CD14-positive monocyte (primary cell): Measurements from ENCODE around the gene NEDD4L. TPM values are rescaled to one million over a fixed set of nuclear protein-coding genes. Genes with fewer than 3 reads are reported as not detected.

Source experiments
- DNase-seq, 3 donors: peaks; one replicate each; pipeline ENCODE4 v3.0.0-alpha.2; 2011 to 2022
- H2AFZ ChIP-seq: 2 replicates; pipeline ENCODE4 v1.6.0; 2012; ENCODE audit warnings: mild to moderate bottlenecking, low read depth, low read length, inconsistent platforms; ENCODE audit not compliant: insufficient read depth, poor library complexity, severe bottlenecking
- H3K27ac ChIP-seq, 2 donors: 1 replicate in 1 of 2; 2 replicates in 1 of 2; pipeline ENCODE4 v1.5.1; 2012 to 2013; ENCODE audit warnings: low read length in 2 of 2, control low read depth in 1 of 2, inconsistent platforms in 1 of 2, low read depth in 1 of 2, mild to moderate bottlenecking in 1 of 2
- H3K27me3 ChIP-seq, 2 donors: one replicate each; pipeline versions ENCODE4 v1.6.0 to v1.6.1; 2011 to 2013; ENCODE audit warnings: low read length in 2 of 2; ENCODE audit not compliant: control insufficient read depth in 2 of 2, insufficient read depth in 2 of 2
- H3K36me3 ChIP-seq, 2 donors: replicated peaks in 1 of 2; 1 replicate in 1 of 2; 2 replicates in 1 of 2; pipeline versions ENCODE4 v1.5.1 to v1.6.1; 2012 to 2013; ENCODE audit warnings: low read length in 2 of 2, control low read depth in 1 of 2, inconsistent platforms in 1 of 2, mild to moderate bottlenecking in 1 of 2; ENCODE audit not compliant: insufficient read depth in 2 of 2, control insufficient read depth in 1 of 2
- H3K4me1 ChIP-seq, 2 donors: 1 replicate in 1 of 2; 2 replicates in 1 of 2; pipeline versions ENCODE4 v1.5.1 to v1.6.1; 2012 to 2013; ENCODE audit warnings: low read length in 2 of 2, control low read depth in 1 of 2, inconsistent platforms in 1 of 2, mild to moderate bottlenecking in 1 of 2, moderate library complexity in 1 of 2; ENCODE audit not compliant: insufficient read depth in 2 of 2, control insufficient read depth in 1 of 2
- H3K4me2 ChIP-seq: replicated peaks from 2 replicates; pipeline ENCODE3; 2012; ENCODE audit warnings: low read length, moderate library complexity, mild to moderate bottlenecking; ENCODE audit not compliant: poor library complexity, severe bottlenecking; ENCODE audit errors: extremely low read depth
- H3K4me3 ChIP-seq, 3 experiments: fragments of 200-600 bp in 1 of 3; sonication (generic) in 1 of 3; replicated peaks in 1 of 3; 1 replicate in 2 of 3; 2 replicates in 1 of 3; pipeline ENCODE4 v1.5.1; 2011 to 2013; ENCODE audit warnings: low read length in 3 of 3, mild to moderate bottlenecking in 3 of 3, control low read depth in 2 of 3, low read depth in 2 of 3, inconsistent platforms in 1 of 3, moderate library complexity in 1 of 3
- H3K79me2 ChIP-seq: 2 replicates; pipeline ENCODE4 v1.6.0; 2012; ENCODE audit warnings: mild to moderate bottlenecking, control low read depth, inconsistent platforms, low read length, moderate library complexity; ENCODE audit not compliant: insufficient read depth
- H3K9ac ChIP-seq: 2 replicates; pipeline ENCODE4 v1.6.0; 2017; ENCODE audit warnings: low read length, mild to moderate bottlenecking; ENCODE audit not compliant: insufficient read depth, poor library complexity, severe bottlenecking
- H3K9me3 ChIP-seq, 2 donors: replicated peaks in 1 of 2; 1 replicate in 1 of 2; 2 replicates in 1 of 2; pipeline versions ENCODE4 v1.5.1 to v1.6.1; 2012 to 2013; ENCODE audit warnings: low read length in 2 of 2, control low read depth in 1 of 2; ENCODE audit not compliant: control insufficient read depth in 1 of 2, insufficient read depth in 1 of 2
- H4K20me1 ChIP-seq: 2 replicates; pipeline ENCODE4 v1.6.0; 2012; ENCODE audit warnings: mild to moderate bottlenecking, low read length, control low read depth, moderate library complexity; ENCODE audit not compliant: insufficient read depth
- H3K27ac Mint-ChIP-seq, 7 donors: one replicate each; pipeline ENCODE4 v1.8.0; 2020; ENCODE audit warnings: mild to moderate bottlenecking in 7 of 7, mixed read lengths in 7 of 7, moderate library complexity in 6 of 7, inconsistent platforms in 2 of 7
- H3K27me3 Mint-ChIP-seq, 3 donors: one replicate each; pipeline ENCODE4 v1.8.0; 2021 to 2022; ENCODE audit warnings: low read depth in 3 of 3, mild to moderate bottlenecking in 3 of 3, mixed read lengths in 3 of 3, moderate library complexity in 3 of 3, inconsistent platforms in 1 of 3
- H3K36me3 Mint-ChIP-seq, 2 donors: one replicate each; pipeline ENCODE4 v1.8.0; 2020; ENCODE audit warnings: mixed read lengths in 2 of 2, inconsistent platforms in 1 of 2, mild to moderate bottlenecking in 1 of 2
- H3K4me1 Mint-ChIP-seq: one replicate; pipeline ENCODE4 v1.8.0; 2020; ENCODE audit warnings: mild to moderate bottlenecking, mixed read lengths
- H3K4me3 Mint-ChIP-seq, 2 donors: one replicate each; pipeline ENCODE4 v1.8.0; 2020; ENCODE audit warnings: mild to moderate bottlenecking in 2 of 2, mixed read lengths in 2 of 2, moderate library complexity in 1 of 2
- H3K9me3 Mint-ChIP-seq, 7 donors: one replicate each; pipeline ENCODE4 v1.8.0; 2020 to 2022; ENCODE audit warnings: mixed read lengths in 7 of 7, mild to moderate bottlenecking in 6 of 7, moderate library complexity in 6 of 7, inconsistent platforms in 2 of 7
- WGBS: methylation state at CpG from one replicate; pipeline ENCODE4 v1.1.5; 2013; ENCODE audit warnings: missing lambda C conversion rate; ENCODE audit not compliant: insufficient coverage; 5-methylcytosine and 5-hydroxymethylcytosine counted together
- intact Hi-C, 2 donors: fragments of 100-400 bp; cut with micrococcal nuclease; formaldehyde crosslinking; loops; one replicate each; pipeline versions ENCODE4 v1.15.0 to v1.15.1; 2023
- polyA plus RNA-seq, 3 donors: library from polyadenylated mRNA; depleted of rRNA in 1 of 3; unstranded in 2 of 3; stranded (reverse) in 1 of 3; fragments of 300-500 nt in 2 of 3; fragments of >200 nt in 1 of 3; fragmentation: Illumina TruSeq in 2 of 3; gene quantifications; 1 replicate in 2 of 3; 2 replicates in 1 of 3; pipeline ENCODE4 v1.2.3, GENCODE V29; 2012 to 2021
- TF ChIP-seq, protein P1 (sequence below): fragments of 200-600 bp; IDR thresholded peaks from one replicate; pipeline ENCODE4 v1.8.0; 2022; ENCODE audit warnings: antibody characterized with exemption, mild to moderate bottlenecking

The NEDD4L gene
- polyA plus RNA-seq, 3 donors = 2.5 to 5.2 (median 4.5) TPM

DNA sequence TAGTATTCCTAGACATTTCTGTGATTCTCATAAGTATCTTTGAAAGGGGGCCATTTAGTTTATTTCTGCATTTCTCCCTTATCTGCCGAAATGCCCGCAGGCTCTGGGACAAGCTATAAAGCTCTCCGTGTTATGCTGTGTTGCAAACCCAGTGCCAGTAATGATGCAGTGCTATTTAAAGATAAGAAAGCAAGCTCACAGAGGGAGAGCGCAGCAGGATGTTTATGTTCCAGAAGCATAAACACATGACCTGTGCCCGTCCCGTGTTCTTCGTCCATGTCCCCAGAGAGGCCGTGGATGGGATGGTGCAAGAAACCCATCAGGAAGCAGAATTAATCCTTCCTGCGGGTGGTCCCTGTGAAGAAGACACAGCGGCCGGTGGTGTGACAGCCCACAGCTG is 99.4 kb downstream of the NEDD4L start:
- Mint-ChIP-seq H3K27me3 (peaks cover 0 to 5% (median 2%) of the 10 kb centered on the region in 3 donors), H3K9me3 (peaks cover 0 to 2% (median 0%) of the 10 kb centered on the region in 7 donors), H3K4me3 (no peak overlapping the region), H3K36me3 (no peaks in the 10 kb centered on the region), H3K4me1 (no peaks in the 10 kb centered on the region), H3K27ac (no peak overlapping the region)
- Histone ChIP-seq H3K36me3 (no peaks in the 10 kb centered on the region), H3K79me2 (no peaks in the 10 kb centered on the region), H4K20me1 (no peaks in the 10 kb centered on the region), H2AFZ (no peak overlapping the region), H3K4me3 (no peak overlapping the region), H3K4me2 (no peak overlapping the region), H3K27ac (no peak overlapping the region), H3K4me1 (no peaks in the 10 kb centered on the region), H3K27me3 (no peaks in the 10 kb centered on the region), H3K9ac (no peak overlapping the region), H3K9me3 (no peaks in the 10 kb centered on the region)
- WGBS = 94% methylated on average over 8 of the region's 11 CpGs
- TF ChIP-seq, protein P1, sequence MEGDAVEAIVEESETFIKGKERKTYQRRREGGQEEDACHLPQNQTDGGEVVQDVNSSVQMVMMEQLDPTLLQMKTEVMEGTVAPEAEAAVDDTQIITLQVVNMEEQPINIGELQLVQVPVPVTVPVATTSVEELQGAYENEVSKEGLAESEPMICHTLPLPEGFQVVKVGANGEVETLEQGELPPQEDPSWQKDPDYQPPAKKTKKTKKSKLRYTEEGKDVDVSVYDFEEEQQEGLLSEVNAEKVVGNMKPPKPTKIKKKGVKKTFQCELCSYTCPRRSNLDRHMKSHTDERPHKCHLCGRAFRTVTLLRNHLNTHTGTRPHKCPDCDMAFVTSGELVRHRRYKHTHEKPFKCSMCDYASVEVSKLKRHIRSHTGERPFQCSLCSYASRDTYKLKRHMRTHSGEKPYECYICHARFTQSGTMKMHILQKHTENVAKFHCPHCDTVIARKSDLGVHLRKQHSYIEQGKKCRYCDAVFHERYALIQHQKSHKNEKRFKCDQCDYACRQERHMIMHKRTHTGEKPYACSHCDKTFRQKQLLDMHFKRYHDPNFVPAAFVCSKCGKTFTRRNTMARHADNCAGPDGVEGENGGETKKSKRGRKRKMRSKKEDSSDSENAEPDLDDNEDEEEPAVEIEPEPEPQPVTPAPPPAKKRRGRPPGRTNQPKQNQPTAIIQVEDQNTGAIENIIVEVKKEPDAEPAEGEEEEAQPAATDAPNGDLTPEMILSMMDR = no peak
- DNase-seq = no peak
- intact Hi-C loops = no loop called here

DNA sequence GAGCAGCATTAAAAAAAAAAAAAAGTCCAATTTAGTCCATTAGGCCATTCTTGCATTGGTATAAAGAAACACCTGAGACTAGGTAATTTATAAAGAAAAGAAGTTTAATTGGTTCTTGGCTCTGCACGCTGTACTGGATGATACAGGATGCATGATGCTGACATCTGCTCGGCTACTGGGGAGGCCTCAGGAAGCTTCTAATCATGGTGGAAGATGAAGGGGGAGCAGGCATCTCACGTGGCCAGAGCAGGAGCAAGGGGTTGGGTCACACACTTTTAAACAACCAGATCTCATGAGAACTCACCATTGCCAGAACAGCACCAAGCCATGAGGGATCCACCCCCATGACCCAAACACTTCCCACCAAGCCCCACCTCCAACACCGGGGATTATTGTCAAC is 100.1 kb downstream of the NEDD4L start:
- Histone ChIP-seq H3K79me2 (no peaks in the 10 kb centered on the region), H3K27me3 (no peaks in the 10 kb centered on the region), H3K4me1 (peaks cover 0 to 5% of the 10 kb centered on the region in 2 donors), H4K20me1 (no peaks in the 10 kb centered on the region), H3K4me2 (no peak overlapping the region), H2AFZ (no peak overlapping the region), H3K9ac (no peak overlapping the region), H3K9me3 (no peaks in the 10 kb centered on the region), H3K27ac (no peak overlapping the region), H3K36me3 (no peaks in the 10 kb centered on the region), H3K4me3 (no peak overlapping the region)
- peaks cover 4% of the 10 kb centered on the region for H3K4me1 Mint-ChIP-seq
- DNase-seq = no peak
- H3K9me3 Mint-ChIP-seq = peaks cover 0 to 2% (median 0%) of the 10 kb centered on the region in 7 donors
- TF ChIP-seq, protein P1 = no peak
- 100% methylated on average over 2 of the region's 4 CpGs for WGBS
- intact Hi-C loops = no loop called here
- H3K4me3 Mint-ChIP-seq = no peak overlapping the region
- H3K36me3 Mint-ChIP-seq = no peaks in the 10 kb centered on the region
- H3K27ac Mint-ChIP-seq = no peak overlapping the region
- peaks cover 0 to 5% (median 2%) of the 10 kb centered on the region in 3 donors for H3K27me3 Mint-ChIP-seq
